HepG2 (cell line): ENCODE data around the gene SSX5.

Experiments used
- CEBPG ChIP-seq: IDR thresholded peaks from 2 replicates; pipeline ENCODE4 v1.6.1; 2016
- CTCF ChIP-seq: sonication (generic); formaldehyde crosslinking; IDR thresholded peaks from 2 replicates; pipeline ENCODE4 v1.5.0; 2020; ENCODE audit warnings: mild to moderate bottlenecking, missing genetic modification reagents, moderate library complexity
- PITX1 ChIP-seq: sonication (generic); formaldehyde crosslinking; IDR thresholded peaks from 2 replicates; pipeline ENCODE4 v1.5.1; 2020; ENCODE audit warnings: mild to moderate bottlenecking, missing genetic modification reagents
- TBX2 ChIP-seq: sonication (generic); formaldehyde crosslinking; IDR thresholded peaks from 2 replicates; pipeline ENCODE4 v1.5.0; 2020; ENCODE audit warnings: missing genetic modification reagents, mild to moderate bottlenecking, borderline replicate concordance
- ZNF232 ChIP-seq: sonication (generic); formaldehyde crosslinking; IDR thresholded peaks from 2 replicates; pipeline ENCODE4 v1.4.0; 2020; ENCODE audit warnings: missing genetic modification reagents, borderline replicate concordance
- TF ChIP-seq, protein P1 (sequence below), 2 experiments: IDR thresholded peaks; 2 replicates each; pipeline ENCODE4 v1.6.1; 2011 to 2012; ENCODE audit warnings: low read length in 2 of 2, borderline replicate concordance in 1 of 2, low read depth in 1 of 2, mild to moderate bottlenecking in 1 of 2, moderate library complexity in 1 of 2

GRCh38 chrX:48196745-48197201, at the start of gene SSX5:
- TF ChIP-seq ZNF232 (CRISPR knock-in tag) (no peak), PITX1 (no peak), CTCF (CRISPR knock-in tag) (no peak), TBX2 (CRISPR knock-in tag) (no peak), CEBPG (CRISPR knock-in tag) (no peak)
- TF ChIP-seq, protein P1, sequence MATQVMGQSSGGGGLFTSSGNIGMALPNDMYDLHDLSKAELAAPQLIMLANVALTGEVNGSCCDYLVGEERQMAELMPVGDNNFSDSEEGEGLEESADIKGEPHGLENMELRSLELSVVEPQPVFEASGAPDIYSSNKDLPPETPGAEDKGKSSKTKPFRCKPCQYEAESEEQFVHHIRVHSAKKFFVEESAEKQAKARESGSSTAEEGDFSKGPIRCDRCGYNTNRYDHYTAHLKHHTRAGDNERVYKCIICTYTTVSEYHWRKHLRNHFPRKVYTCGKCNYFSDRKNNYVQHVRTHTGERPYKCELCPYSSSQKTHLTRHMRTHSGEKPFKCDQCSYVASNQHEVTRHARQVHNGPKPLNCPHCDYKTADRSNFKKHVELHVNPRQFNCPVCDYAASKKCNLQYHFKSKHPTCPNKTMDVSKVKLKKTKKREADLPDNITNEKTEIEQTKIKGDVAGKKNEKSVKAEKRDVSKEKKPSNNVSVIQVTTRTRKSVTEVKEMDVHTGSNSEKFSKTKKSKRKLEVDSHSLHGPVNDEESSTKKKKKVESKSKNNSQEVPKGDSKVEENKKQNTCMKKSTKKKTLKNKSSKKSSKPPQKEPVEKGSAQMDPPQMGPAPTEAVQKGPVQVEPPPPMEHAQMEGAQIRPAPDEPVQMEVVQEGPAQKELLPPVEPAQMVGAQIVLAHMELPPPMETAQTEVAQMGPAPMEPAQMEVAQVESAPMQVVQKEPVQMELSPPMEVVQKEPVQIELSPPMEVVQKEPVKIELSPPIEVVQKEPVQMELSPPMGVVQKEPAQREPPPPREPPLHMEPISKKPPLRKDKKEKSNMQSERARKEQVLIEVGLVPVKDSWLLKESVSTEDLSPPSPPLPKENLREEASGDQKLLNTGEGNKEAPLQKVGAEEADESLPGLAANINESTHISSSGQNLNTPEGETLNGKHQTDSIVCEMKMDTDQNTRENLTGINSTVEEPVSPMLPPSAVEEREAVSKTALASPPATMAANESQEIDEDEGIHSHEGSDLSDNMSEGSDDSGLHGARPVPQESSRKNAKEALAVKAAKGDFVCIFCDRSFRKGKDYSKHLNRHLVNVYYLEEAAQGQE (IDR thresholded peaks at IDR 0.05; ENCODE audit: borderline replicate concordance in 1 of 2, low read depth in 1 of 2, low read length in 2 of 2): no peak
